CD1c-positive myeloid dendritic cell (primary cell): ENCODE data around the gene FYB1.

Experiments used
- DNase-seq: peaks from one replicate; pipeline ENCODE4 v3.0.0-alpha.2; 2016; ENCODE audit errors: extremely low spot score

The FYB1 gene

DNA sequence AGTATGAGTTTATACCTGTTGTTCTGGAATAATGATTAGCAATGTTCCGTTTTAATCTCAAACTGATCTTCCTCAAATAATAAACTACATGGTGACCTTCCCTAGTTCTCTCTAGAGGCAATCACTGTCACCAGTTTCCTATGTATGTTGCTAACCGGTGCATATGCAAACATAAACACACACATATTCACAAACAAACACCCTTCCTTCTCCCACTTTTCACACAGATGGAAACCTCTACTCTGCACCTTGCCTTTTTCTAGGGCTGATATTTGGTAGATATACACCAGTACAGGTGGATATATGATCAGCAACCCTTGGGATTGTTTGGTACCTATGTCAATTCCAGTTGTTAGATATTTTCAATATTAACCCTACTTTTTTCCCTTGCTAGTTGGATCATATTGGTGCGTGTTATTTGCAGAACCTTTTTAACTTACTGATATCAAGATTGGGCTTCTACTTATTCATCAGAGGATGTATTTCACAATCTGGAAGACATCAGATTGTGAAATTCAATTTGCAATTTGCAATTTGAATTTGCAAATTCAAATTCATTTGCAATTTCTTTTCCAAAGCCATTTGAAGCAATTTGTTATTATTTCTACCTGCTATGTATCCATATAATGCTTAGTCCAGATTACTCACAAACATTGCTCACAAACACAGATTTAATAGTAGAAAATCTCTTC, 12.6 kb downstream of the FYB1 start:
- DNase-seq: no peak

- DNase-seq: no peak
Observed at GRCh38 chr5:39205550-39205949, 13.8 kb downstream of the FYB1 start.

- DNase-seq: no peak
Observed at GRCh38 chr5:39203951-39204350, 15.4 kb downstream of the FYB1 start.

DNA sequence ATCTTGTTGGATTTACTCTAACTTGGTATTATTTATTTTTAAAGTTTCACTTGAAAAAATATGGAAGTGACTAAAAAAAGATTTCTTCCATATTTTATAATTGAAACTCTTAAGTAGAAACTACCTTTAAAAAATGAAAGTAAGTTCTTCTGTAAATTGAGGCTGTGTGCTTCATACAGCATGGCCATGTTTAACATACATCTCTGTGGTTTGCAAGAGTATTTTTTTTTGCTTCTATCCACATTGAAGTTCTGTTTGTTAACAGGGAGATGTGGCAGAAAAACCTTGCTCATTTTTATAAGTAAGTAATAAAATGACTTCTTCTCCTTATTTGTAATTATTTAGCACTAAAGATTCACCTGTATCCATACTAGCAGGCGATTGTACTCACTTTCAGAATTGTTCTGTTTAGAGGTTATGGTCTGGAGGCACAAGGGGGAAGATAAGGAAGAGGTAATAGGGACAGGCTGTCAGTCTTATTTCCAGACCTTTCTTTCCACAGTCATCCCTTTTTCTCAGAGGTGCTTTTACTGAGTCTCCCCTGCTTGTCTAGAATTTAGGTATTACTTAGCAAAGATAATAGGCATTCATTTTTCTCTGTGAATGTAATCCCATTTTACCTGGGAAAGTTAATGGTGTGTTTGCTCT, 16.0 kb downstream of the FYB1 start:
- no peak for DNase-seq

- peak; percentile 84 for DNase-seq
Observed at GRCh38 chr5:39202597-39203274, 16.6 kb downstream of the FYB1 start.

DNA sequence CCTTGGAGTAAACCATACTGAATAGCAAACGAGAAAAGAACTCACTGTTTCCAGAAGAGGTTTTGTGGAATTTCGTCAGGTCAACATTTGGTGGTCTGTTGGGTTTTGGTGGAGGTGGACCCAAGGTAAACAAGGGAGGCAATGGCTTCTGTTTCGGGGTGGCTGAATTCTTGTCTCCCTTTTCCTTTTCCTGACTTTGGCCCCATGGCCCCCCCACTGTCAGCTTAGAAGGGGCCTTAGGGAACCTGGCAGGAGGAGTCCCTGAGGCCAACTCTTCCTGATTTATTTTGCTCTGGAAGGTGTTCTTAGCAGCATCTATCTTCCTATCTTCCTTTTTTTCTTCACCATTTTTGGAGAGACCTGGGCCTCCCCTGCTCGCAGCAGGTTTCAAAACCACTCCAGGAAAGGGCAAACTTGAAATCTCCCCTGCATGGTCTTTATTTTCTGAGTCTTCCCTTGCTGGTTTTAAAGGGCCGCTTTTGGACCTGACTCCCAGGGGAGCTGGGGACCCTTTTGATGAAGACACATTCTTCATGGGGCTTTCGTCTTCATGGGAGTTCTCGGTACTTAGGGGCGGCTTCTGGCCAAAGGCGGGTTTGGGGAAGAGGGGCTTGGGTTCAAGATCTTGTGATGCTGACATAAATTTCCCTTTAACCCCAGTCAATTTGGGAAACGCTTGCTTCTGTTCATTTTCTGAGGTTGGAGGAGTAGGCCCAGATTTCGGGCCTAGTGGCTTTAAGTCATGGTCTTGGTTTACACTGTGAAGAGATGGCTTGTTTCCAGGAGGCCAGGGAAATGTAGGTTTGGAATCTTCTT, 17.4 kb downstream of the FYB1 start:
- no peak for DNase-seq

DNA sequence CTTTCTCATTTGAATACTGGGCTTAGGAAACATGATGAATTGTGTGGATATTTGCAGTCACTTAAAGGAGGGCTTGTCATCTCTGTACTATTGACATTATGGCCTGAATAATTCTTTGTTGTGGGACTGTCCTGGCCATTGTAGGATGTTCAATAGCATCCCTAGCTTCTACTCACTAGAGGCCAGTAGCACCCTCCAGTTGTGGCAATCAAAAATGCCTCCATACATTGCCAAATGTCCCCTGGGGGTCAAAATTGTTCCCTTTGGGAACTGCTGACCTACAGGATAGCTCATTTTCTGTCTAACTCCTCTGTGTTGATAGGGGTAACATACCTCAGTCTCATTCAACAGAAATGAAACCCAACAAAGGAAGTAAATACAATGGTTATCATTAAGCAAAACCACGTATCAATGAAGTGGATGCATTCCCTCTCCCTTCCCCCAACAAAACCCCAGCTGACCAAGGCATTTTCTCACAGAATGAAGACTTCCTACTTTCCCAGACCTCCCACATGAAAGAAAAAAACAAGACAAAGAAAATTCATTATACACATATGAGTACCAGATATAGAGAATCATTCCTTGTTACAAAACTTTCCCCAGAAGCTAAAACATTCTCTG, 18.1 kb downstream of the FYB1 start:
- peak; percentile 33 for DNase-seq

GRCh38 chr5:39200081-39200480, 19.3 kb downstream of the FYB1 start:
- no peak for DNase-seq

GRCh38 chr5:39199335-39199734, 20.0 kb downstream of the FYB1 start:
- no peak for DNase-seq

- no peak for DNase-seq
Observed at GRCh38 chr5:39198127-39198526, 21.2 kb downstream of the FYB1 start.

GRCh38 chr5:39197556-39197955, 21.8 kb downstream of the FYB1 start:
- peak; percentile 32 for DNase-seq

DNA sequence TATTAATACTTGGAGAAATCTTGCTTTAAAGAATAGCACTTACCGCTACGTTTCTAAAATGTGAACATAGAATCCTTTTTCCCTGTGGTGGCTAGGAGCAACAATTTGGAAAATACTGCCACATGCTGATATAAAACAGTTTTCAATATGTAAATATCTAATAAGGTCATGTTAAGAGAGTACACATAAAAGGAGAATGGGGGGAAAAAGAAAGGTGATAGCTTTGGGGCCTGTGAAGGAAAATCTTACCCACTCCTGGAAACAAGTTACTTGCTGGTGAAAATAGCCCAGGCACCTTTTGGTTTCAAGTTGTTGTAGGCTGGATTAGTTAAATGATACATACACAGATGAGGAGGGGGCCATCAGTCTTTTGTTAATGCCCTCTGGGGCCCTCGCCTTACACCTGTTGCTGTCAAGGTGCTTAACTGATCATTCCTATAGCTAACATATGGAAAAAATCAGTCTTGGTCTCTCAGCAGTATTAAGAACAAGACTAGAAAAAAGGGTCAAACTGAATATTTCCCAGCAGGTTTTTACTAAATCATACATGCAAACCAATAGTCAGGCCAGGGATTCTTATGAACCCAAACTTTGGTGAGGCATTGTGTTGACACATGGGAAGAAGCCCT, 24.1 kb downstream of the FYB1 start:
- DNase-seq: no peak

- DNase-seq: no peak
Observed at GRCh38 chr5:39194466-39195136, 24.8 kb downstream of the FYB1 start.

DNA sequence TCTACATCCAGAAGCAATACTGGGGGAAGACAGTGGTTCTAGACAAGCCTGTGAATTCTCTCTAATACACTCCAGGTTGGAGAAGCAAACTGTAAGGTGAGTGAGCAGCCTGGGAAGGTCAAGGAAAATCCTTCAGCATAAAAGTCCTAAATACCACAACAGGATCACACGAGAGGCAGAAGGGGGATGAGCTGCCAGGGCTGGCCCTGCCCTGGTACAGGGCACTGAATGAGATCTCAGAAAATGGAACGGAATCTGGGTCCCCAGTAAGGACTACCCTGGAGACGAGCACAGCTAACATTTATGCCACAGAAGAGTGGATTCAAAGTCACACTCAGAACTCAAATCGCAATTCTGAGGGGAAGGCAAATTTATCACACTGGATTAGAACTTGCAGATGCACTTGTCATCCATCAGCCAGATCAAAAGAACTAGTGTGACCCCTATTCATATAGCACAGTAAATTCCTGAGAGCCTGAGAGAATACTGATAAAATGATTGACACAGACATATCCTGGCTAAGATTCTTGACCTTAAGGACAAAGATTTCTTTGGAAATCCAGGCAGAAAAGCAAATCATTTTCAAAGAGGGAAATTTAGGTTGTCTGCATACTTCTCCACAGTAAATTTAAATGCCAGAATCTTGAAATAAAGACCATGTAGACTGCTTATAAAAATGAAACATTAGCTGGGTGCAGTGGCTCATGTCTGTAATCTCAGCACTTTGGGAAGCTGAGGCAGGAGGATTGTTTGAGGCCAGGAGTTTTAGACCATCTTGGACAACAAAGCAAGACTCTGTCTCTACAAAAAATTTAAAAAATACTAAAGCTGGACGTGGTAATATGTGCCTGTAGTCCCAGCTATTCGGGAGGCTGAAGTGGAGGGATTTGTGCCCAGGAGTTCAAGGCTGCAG, 25.6 kb downstream of the FYB1 start:
- no peak for DNase-seq

DNA sequence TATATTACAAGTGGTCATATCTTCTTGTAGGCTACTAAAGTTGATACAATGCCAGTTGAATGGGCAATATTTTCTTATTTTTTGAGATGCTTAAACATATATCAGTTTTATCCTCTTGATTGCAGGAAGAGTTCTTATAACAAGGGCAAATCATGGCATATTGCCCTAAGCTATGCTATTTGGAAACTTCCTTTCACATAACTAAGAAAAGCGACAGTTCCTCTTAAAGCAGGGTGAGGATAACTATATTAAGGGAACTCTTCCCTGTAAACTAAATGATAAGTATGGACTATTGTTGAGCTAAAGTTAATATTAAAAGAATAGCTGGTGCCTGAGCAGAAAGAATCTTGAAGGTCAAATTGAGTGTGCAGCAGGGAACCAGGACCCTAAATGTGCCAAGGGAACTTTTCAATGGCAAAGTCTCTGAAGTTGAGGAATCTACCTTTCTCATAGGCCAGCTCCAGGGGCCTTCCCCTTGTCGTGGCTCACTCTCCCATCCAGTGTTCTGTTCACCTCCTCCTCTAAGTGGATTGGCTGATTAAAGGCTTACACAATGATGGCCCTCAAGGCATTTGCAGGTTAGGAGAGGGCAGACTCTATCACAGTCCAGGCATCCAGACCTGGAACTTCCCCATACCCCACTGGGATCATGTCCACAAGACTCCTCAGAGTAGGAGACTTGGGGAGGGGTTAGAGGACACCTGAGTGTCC, 26.8 kb downstream of the FYB1 start:
- peak; percentile 76 for DNase-seq

DNA sequence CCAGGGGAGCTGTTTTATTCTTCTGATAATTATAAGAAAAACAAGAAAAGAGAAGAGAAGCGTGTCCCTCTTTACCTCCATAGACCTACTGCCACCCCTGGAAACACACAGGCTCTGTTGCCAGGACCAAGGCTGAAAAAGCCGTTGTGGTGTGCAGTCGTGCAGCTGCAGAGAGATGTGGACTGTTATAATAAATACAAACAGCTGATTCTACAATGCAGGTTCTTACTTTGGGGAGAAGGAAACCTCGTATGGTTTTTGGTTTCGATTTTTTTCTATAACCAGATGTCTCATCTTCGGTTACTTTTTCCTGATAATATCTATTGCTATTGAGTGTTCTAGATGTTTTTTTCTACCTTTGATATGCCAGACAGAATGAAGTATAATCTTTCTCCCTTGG, 28.1 kb downstream of the FYB1 start:
- no peak for DNase-seq

DNA sequence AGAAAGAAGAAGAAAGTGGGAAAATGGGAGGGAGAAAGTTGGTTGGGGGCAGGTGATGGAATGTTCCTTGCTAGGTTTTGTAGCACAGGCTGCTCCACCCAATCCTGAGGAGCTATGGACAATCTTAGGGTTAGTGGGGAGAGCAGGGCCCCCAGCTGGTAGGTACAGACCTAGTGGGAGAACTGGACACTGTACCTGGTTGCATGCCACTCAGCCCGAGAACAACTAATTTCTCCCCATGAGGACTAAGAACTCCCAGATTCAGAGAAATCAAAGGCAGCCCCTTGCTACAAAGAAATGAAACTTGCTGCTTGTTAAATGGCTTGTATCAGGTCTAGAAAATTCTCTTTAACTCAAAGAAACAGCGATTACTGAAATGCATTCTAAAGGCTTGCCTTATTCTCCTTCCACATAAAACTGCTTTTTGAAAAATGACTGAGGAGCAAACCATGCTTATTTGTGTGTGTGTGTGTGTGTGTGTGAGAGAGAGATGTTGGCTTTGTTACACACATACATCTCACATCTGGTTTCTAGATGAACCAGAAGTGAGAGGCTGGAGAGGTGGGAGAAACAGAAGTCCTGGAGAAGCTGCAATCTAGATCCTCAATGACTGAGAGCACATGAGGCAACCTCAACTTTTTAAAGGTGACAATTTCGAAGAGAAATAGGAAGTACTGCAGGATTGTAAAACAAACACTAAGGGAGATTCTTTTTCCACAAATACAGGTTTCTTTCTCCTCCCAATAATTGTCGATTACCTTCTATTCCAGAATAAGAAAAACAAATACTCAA, 28.9 kb downstream of the FYB1 start:
- peak; percentile 76 for DNase-seq

DNA sequence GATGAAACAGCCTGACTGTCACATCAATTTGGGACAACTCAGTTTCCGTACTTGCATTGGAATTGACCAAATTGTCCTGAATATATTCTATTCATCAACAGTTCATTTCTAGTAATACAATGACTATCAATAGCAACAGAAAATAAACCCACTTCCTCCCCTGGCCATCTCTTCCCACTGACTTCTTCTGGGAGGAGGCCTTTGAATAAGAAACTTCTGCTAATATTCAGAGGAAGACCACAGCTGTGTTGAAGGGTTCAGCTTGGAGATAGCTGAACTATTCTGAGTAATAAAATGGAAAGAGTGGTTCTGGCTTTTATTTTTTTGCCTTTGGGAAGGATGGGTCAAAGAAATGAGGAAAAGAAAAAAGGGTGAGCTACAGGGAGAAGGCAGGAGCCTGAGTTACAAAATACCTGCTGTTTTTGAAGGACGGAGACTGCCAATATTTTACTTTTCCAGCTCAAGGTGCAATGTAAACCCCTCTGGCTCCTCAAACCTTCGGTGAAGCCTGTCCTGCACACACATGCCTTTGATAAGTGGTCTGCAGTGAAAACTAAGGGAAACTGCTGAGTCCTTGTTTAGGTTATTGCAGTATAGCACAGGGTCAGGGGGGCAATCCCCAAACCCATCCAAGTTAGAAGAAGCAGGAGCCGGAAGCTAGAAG, 29.9 kb downstream of the FYB1 start:
- peak; percentile 66 for DNase-seq
